RWPE2 (cell line): ENCODE measurements around the gene CRYBA4.

Source experiments
- ATAC-seq: fragments of 200-7000 bp; cut with Tn5 transposase; 3 replicates; pipeline ENCODE4 v1.9.1; 2021; ENCODE audit warnings: low read depth
- DNase-seq: peaks from one replicate; pipeline ENCODE4 v3.0.0-alpha.2; 2020; ENCODE audit warnings: low spot score
- H3K27ac ChIP-seq: fragments of 450-650 bp; 2 replicates; pipeline ENCODE4 v1.5.1; 2017; ENCODE audit warnings: mild to moderate bottlenecking; ENCODE audit not compliant: poor library complexity, severe bottlenecking
- H3K27me3 ChIP-seq: fragments of 250-450 bp; sonication (Bioruptor Pico); 2 replicates; pipeline ENCODE4 v1.5.1; 2021; ENCODE audit warnings: mild to moderate bottlenecking, moderate library complexity; ENCODE audit not compliant: insufficient read depth, poor library complexity, severe bottlenecking
- H3K36me3 ChIP-seq: fragments of 250-450 bp; sonication (Bioruptor Pico); 2 replicates; pipeline ENCODE4 v1.5.1; 2020; ENCODE audit warnings: low read depth, mild to moderate bottlenecking, moderate library complexity
- H3K4me1 ChIP-seq: fragments of 250-450 bp; sonication (Bioruptor Pico); 2 replicates; pipeline ENCODE4 v1.5.1; 2021; ENCODE audit warnings: mild to moderate bottlenecking, moderate library complexity; ENCODE audit not compliant: insufficient read depth, poor library complexity, severe bottlenecking
- H3K4me3 ChIP-seq: fragments of 250-450 bp; sonication (Bioruptor Pico); 2 replicates; pipeline ENCODE4 v1.5.1; 2021; ENCODE audit warnings: mild to moderate bottlenecking, moderate library complexity; ENCODE audit not compliant: severe bottlenecking
- H3K9me3 ChIP-seq: fragments of 250-450 bp; sonication (Bioruptor Pico); 2 replicates; pipeline ENCODE4 v1.5.1; 2021; ENCODE audit warnings: mild to moderate bottlenecking, moderate library complexity; ENCODE audit not compliant: severe bottlenecking
- TF ChIP-seq, protein P1 (sequence below): fragments of 450-650 bp; IDR thresholded peaks from one replicate; pipeline ENCODE4 v1.5.1; 2017; ENCODE audit warnings: mild to moderate bottlenecking, moderate library complexity; ENCODE audit not compliant: poor library complexity, severe bottlenecking

The CRYBA4 gene

DNA sequence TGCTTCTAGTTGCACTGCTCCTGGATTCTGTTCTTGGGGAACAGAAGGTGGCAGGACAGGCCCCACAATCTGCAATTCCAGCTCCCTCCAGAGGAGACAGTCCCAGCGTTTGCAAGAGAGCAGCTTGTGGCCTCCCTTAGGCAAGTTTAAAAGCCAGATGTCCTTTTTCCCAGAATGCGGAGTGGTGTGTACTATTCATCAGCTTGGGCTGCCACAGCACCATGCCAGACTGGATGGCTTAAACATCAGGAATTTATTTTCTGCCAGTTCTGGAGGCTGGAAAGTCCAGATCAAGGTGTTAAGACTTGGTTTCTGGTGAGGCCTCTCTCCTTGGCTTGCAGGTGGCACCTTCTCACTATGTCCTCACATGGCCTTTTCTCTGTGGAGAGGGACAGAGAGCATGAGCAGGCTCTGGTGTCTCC, 47.3 kb downstream of the CRYBA4 start:
- TF ChIP-seq, protein P1, sequence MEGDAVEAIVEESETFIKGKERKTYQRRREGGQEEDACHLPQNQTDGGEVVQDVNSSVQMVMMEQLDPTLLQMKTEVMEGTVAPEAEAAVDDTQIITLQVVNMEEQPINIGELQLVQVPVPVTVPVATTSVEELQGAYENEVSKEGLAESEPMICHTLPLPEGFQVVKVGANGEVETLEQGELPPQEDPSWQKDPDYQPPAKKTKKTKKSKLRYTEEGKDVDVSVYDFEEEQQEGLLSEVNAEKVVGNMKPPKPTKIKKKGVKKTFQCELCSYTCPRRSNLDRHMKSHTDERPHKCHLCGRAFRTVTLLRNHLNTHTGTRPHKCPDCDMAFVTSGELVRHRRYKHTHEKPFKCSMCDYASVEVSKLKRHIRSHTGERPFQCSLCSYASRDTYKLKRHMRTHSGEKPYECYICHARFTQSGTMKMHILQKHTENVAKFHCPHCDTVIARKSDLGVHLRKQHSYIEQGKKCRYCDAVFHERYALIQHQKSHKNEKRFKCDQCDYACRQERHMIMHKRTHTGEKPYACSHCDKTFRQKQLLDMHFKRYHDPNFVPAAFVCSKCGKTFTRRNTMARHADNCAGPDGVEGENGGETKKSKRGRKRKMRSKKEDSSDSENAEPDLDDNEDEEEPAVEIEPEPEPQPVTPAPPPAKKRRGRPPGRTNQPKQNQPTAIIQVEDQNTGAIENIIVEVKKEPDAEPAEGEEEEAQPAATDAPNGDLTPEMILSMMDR: peak; percentile 36
- Histone ChIP-seq H3K9me3 (no peaks in the 10 kb centered on the region), H3K4me3 (no peak overlapping the region), H3K4me1 (peaks cover 18% of the 10 kb centered on the region), H3K27me3 (no peaks in the 10 kb centered on the region), H3K27ac (no peak overlapping the region), H3K36me3 (no peaks in the 10 kb centered on the region)
- DNase-seq: no peak
- no peak for ATAC-seq

DNA sequence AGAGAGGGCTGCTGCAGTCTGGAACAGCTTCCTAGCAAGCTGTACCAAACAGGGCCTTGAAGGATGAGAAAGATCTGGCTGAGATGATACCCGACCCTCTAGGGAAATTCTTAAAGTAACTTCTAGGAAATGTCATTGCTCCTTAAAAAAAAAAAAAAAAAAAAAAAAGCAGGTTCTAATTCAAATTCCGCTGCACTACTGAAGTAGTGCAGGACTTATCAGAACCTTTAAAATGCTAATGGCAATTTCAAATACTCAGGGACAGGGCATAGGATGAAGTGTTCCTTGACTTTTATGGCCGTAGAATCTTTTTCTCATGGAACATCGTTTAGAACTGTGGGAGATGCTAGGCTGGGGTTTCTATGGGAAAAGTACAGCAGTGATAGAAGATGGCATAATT, 48.7 kb downstream of the CRYBA4 start:
- Histone ChIP-seq H3K4me1 (peaks cover 25% of the 10 kb centered on the region), H3K27ac (peak overlapping the region; percentile 99)
- ATAC-seq: no peak

DNA sequence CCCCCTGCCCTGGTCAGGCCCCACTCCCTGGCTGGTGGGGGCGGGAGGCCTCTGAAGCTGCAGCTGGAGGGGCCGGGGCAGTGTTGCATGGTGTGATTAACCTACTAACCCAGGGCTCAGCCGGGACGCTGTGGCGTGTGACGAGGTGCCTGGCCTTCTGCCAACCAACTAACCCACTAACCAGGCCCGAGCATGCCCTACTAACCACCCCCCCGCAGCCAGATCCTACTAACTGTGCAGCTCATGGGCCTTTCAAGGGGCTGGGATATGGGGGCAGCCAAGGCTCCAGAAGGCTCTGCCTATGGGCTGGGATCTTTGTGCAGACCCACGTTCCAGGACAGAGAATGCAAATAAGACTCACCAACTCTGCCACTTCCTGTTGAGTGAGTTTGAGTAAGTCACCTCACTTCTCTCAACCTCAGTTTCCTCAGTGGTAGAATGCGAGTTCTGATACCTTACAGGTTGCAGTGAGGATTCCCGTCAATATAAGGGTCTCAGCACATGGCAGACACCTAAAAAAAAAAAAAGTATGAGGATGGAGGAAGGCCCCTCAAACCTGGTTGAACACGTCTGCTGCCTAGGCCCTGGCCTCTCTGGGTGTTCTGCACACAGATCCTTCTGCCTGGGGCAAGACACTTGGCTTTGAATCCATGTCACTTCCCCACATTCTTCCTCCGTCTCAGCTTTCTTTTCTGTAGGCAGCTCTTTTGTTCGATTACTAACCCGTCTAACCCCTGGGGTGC, 49.7 kb downstream of the CRYBA4 start:
- ATAC-seq (no peak), DNase-seq (peak; percentile 78)
- TF ChIP-seq, protein P1: no peak
- Histone ChIP-seq H3K27me3 (no peaks in the 10 kb centered on the region), H3K4me3 (no peak overlapping the region), H3K9me3 (no peaks in the 10 kb centered on the region), H3K4me1 (peaks cover 25% of the 10 kb centered on the region), H3K36me3 (no peaks in the 10 kb centered on the region), H3K27ac (peak overlapping the region; percentile 99)

More for the DNA sequence above, 48.7 kb downstream of the CRYBA4 start:
- DNase-seq: no peak
- Histone ChIP-seq H3K36me3 (no peaks in the 10 kb centered on the region), H3K27me3 (no peaks in the 10 kb centered on the region), H3K4me3 (no peak overlapping the region), H3K9me3 (no peaks in the 10 kb centered on the region)
- TF ChIP-seq, protein P1: no peak

DNA sequence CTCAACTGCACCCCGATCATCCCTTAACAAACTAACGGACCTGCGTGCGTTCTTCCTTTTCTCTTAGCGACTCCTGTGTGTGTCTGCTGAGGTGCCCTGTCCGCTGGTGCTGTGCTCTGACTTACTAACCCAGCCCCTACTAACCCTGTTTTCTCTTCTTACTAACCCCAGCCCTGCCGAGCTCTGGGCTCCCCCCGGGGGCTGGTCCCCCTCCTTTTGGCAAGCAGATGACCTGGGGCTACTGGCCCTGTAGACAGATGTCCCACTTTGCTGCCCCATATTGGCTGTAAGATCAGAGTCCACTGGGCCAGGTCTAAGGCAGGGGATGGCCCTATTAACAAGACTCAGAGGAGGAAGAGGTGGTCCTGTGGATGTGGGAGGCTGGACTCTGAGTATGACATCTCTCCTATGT, 50.3 kb downstream of the CRYBA4 start:
- Histone ChIP-seq H3K27ac (peak overlapping the region; percentile 99), H3K27me3 (no peaks in the 10 kb centered on the region), H3K4me3 (no peak overlapping the region), H3K36me3 (no peaks in the 10 kb centered on the region), H3K4me1 (peaks cover 25% of the 10 kb centered on the region), H3K9me3 (no peaks in the 10 kb centered on the region)
- ATAC-seq: no peak; the same call in 2 of the 3 replicates
- DNase-seq: no peak
- TF ChIP-seq, protein P1: no peak
